HG03520 (cell line): ENCODE data around the gene DUSP6.
A peak's percentile ranks its signal among the peaks of the same experiment; 100 is the strongest.

Experiments
- ATAC-seq: cut with Tn5 transposase; IDR thresholded peaks from one replicate; pipeline ENCODE4 v1.9.1; 2021; ENCODE audit warnings: mild to moderate bottlenecking, moderate library complexity; ENCODE audit not compliant: unreplicated experiment

DUSP6 gene

DNA sequence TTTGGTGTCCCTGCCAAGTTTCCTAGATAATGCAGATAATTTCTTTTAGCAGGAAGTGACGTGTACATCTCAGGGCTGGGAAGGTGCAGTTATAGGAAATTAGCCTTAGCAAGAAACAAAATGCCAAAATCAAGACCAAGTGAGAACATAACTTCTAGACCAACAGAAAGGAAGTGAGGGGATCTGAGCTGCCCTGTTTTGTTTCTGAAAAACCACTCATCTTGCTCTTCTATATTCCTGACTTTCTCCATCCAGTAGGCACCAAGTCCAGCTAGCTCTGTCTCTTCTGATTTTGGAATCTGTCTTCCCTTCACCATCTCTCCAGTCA lies 23.9 kb upstream of the DUSP6 start:
- no peak for ATAC-seq

DNA sequence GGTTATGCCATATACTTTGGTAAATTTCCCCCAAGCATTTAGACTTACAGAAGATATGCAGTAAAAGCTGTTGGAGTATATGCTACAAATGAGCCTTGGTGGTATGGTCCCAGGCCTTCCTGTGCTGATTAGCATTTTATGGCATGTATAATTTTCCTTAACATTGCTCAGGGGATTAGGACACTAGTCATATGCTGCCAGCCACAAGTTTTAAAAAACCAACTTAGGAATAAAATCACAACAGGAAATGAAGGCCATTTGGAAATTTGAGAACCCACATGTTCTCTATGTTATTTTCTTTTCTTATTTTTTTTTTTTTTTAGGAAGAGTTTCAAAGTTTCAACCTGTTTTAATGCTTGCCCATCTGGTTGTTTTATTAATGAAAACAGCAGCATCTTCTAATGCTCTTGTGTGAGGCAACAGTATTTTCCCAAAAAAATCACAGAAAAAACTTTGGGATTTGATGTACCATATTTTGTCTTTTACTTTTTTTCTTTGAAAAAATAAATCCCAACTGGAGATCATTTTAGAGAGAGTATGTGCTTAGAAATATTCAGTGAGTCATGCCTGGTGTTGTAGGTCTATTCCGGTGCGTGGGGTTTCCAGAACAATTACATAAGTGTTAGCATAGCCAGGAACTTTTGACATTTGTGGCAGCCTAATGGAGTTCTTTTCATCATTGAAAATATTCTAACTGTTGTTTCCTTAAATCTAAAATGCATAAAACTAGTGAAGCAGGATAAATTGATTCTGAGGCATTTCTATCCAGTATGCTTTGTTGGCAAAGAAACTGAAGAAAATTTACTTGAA lies 21.7 kb upstream of the DUSP6 start:
- no peak for ATAC-seq

DNA sequence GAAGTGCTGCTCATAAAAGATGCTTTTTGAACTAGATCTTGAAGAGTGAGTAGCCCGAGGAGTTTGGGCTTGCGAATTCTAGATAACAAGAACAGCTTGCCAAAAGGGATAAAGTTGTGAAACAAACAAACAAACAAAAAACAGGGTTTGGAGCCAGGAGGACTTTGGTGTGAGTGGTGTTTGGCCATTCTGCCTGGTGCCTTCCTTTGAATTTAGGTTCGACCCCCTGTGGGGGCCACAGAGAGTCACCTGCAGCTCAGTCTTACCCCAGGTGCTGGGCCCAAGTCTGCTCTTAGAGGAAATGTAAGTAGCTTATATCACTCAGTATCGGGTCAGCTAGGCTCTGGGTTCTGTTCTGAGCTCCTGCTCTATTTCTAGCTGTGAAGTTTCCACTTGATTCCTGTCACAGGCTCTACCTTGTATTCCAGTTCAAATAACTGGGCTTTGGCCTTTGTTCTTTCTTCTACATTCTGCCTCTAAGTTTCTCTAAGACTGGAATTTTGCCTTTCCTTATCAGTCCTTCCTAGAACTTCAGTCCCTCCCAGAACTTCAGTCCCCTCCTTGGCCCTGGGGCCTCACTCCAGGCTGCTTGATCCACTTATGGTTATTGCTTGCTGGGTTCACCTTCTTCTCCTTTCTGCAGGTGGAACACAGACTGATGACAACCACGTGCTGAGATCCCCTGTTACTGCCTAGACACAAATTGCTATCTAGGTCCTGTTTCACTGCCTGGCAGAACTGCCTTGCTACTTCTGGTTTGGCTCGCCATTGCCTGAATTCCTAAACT lies 20.5 kb upstream of the DUSP6 start:
- ATAC-seq = no peak

DNA sequence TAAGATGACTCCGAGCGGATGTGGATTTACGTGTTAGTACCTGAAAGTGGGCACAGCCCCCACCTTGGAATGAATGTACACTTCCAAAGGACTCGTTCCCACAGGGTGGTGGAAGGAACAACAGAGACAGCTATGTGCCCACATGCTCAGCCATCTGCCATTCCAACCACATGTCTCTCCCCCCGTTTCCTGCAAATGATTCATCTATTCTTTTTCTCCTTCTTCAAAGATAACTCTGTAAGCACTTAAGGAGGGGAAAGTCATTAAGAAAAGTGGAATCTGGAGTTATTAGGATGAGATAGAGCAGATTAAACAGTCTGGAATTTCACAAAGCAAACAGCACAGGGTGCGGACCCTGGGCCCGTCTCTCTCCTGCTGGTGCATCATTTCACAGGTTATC lies 18.5 kb upstream of the DUSP6 start:
- no peak for ATAC-seq

DNA sequence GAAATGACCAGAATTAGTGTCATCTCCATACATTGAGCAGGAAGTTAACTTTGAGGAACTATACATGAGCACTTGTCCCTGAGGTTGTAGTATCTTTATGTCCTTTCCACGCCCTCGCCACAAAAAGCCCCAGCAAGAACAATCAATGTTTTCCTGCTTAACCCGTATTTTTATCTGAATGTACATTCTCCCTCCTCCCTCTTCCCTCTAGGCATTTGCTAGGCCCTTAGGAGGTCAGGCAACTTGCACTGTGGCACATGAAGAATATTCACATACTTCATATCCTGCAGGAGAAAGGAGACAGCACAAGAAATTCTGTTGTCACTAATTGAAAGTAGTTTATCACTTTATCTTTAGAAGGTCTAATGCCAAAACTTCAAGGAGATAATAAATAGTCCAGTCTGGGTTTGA lies 18.1 kb upstream of the DUSP6 start:
- ATAC-seq = no peak

DNA sequence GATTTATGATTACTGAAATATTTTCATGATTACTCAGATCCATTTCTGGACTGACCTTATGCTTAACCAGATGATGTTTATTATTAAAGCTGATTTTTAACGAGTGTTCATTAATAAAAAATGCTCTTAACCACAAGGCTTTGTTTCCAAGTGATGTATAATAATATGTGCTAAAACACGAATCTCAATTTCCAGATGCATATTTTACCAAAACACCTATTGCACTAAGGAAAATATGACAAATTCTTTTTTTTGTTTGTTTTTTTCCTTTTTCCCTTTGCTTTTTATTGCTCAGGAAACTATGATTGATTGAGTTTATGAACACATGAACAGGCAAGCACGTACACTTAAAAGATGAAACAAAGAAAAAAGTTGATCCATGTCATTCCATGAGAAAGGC lies 16.9 kb upstream of the DUSP6 start:
- ATAC-seq = no peak

DNA sequence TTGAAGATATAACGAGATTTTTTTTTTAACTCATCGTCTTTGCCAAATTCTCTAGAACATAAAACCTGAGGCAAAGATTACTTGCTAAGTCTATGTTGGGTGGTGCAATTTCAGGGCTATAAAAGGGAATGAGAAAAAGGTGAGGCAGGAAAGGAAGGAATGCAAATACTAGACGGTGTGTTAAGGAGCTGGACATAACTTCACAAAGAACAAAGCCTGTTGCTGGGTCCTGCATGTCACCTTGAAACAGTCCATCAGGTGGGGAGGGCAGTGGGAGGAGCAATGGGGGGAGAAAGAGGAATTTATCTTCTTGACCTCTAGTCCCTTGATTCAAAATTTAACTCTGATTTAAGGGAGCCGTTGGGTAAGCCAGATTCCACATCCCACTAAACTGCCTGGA lies 16.1 kb upstream of the DUSP6 start:
- ATAC-seq = no peak

DNA sequence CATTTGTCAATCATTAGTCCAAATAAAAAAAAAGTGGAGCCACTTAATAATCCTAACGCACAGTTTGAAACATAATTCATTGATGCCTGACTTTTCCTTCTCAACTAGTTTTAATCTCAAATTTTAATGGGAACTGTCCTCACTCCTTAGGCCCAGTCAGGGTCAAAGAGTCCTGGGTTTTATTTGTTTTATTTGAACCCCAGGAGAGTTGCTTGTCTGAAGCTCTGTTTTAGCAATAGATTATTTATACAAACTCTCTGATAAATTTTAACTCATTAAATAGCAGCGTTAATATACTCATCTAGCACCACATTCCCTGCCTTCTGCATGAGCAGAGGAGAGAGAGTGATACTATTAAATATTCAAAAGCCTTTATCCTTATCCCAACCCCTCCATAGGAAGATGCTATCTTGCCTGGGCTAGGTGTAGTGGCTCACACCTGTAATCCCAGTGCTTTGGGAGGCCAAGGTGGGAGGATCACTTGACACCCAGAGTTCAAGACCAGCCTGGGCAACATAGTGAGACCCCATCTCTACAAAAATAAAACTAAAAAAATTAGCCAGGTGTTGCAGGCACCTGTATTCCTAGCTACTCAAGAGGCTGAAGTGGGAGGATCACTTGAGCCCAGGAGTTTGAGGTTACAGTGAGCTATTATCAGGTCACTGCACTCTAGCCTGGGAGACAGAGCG lies 14.5 kb upstream of the DUSP6 start:
- no peak for ATAC-seq

DNA sequence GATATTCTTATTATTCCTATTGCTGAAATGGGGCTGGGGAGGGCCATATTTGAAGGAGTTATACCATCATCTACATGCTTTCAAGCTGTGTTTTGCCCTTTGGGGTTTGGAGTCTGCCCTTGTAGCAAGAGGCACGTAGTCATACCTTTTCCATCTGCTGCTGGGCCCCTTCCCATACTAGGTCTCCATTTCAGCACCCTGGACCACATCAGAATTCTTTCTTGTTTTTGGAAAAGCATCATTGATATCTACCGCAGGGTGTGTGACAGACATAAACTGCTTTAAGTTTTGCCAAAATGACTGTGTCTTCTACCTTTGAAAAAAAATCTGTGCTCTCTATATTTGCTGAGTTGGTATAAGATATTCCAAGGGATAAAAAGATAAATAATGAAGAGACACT lies 12.3 kb upstream of the DUSP6 start:
- ATAC-seq = no peak

DNA sequence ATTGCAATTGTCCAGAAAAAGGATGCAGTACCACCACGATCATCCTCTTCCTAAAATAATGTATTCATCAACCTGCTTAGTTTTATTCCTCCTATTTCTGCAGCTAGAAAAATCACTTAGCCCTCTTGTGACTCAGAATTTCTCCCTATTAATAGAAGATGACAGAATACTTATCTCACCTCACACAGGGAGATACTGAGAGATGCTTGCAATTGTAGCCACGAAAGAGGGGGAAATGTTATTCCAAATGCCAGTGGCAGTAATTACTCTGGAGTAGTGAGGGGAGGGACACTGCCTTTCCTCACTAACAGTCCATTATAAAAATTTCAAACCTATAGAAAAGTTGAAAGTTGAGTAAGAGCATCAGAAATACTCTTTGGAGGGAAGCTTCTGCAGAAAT lies 11.8 kb upstream of the DUSP6 start:
- ATAC-seq = no peak

DNA sequence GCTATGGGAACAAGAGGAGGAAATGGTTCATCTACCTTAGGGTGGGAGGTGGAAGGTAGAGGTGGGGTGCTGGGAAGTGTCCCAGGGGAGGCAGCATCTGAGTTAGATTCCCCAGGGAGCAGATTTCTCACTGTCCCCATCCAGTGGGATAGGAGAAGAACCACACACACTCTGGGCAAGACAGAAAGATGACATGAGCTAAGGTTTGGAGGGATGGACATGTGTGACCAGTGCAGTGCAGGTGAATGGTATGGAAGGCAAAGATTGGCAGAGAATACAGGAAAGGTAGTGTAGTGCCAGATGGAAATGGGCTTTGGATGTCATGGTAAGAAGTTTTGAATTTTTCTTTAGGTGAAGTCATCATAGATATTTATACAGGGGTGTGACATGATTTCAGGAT lies 11.3 kb upstream of the DUSP6 start:
- no peak for ATAC-seq

DNA sequence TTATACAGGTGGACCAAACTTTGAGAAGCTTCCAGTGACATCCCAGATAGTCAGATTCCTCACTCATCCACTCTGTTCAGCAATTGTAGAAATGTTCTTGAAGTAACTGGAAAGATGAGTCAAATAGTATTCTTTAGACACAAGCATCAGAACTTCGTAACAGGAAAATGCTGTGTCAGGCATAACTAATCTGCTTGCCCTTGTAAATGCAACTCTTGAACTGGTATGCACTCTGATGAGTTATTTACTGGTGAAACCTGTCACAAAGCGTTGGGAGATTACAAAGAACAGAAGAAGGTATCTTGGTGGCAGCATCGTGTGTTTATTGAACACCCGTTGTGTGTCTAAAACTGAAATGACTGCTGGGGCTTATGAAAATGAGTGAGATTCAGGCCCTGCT lies 10.8 kb upstream of the DUSP6 start:
- ATAC-seq = no peak

DNA sequence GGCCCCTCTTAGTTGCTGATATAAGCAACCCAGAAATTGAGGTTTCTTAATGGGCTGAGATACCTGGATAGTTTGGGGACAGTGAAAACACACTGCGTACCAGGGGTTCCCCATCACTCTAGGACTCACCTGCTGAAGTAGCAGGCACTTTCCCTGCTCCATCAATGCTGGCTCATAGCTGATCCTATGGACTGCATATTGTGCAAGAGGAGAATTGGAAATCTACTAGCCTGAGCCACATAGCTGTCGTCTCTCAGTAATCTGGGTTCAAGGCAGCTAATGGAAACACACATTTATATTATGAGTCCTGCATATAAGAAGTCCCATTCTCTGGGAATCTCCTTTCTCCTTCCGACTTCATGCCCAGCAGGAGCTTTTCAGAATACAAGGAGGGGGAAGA lies 7.3 kb upstream of the DUSP6 start:
- no peak for ATAC-seq

DNA sequence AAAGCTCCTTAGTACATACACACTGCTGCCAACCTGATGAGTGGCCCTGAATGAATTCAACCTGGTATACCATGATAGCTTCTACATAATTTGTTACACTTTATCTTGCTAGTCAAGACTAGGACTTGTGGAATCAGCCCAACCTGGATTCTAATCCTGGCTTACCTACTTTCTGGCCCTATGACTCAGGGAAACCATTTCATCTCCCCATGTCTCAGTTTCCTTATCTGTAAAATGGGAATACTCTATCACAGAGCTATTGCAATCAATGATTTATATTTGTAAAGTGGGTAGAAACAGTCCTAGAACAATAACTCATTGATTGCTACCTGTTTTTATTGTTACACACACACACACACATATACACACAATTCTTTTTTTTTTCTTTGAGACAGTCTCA lies 6.5 kb upstream of the DUSP6 start:
- no peak for ATAC-seq

DNA sequence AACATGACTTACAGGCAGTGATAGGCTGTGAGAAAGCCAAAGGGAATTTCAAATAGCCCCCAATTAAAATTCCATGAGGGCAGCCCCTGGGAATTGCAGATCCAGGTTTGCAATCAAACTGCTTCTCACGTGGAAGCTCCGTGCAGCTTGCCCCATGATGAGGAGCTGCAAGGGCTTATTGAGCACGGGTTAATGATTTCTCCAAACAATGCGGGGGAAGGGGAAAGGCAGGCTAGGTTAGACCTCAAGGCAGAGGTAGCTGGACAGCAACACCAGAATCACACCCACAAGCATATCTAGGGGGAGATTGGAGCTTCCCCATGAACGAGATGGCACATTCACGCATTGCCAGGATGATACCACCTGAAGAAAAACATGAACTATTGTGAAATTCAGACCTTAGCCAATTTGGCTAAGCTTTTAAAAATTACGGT lies 5.0 kb upstream of the DUSP6 start:
- ATAC-seq = no peak

DNA sequence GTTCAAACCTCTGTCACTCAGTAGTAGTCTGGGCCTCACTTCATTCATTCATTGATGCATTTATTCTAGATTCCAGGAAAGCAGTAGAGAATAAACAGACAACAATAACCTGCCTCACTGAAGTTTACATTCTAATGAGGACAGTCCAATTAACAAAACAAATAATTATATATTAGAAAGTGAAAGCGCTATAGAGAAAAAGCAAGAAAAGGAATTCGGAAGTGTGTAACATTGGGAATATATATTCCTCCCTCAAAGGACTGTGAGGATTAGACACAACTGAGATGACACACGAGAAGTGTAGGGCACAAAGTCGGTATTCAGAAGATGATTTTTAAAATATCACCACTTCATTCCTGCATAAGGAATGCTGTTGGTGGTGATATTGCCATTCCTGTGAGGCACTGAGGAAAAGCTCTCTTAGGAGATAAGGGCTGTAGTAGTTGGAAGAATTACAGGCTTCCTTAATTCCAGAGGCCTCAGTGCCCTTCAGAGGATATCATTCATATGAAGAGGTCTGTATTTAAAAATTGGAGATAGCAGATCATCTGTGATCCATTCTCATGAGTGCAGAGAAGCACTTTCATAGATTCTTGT lies 3.9 kb upstream of the DUSP6 start:
- no peak for ATAC-seq

DNA sequence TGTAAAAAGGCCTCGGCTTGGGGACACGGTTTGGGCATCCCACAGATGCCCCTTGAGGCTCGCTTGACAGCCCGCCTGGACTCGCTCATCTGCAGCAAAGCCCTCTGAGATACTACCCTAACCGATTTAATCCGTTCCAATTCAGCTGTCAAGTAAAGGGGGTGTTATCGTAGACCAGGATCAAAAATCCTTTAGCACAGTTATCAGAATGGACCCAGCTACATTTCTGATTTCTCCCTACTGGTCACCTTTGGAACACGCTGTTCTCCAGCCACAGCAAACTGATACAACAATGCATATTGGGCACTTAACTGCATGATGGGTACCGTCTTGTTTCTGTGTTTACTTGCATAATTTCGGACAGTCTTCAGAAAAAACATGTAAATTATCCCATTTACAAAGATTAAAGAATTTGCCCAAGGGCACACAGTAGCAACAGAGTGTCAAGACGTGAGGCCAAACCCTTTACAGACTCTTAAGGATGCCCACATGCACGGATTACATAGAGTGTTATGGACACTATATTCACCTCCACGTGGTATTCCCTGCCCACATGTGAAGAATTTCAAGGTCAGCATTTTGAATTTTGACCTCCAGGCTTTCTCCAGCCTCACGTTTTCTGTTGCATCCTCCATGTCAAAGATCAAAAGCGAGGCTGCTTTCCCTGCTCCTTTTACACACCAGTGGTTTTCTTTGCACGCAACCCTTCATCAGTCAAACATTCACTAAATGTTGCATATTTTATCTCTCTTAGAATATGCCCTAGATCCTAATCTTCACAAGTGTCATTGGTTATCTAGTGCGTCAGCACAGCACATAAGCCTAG lies 3.2 kb upstream of the DUSP6 start:
- no peak for ATAC-seq

DNA sequence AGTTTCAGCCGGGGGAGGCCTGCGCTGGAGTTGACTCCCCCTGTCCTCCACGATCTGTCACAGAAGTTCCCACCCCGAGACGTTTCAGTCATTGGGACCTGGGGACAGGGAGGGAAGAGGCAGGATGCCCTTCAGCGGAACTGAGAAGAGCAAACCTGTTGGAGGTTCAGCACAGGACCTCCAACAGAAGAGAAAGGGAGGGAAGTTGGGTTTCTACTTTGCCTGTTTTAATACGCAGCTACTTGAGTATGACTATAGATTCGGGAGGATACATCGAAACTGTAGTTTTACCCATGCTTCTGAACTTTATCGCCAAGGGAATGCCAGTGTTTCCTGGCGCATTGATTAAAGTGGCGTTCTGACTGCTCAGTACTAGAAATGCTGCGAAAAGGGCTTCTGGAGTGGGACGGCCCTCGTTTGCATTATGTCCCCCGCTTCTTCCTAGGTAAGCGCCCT lies 2.3 kb upstream of the DUSP6 start:
- no peak for ATAC-seq

DNA sequence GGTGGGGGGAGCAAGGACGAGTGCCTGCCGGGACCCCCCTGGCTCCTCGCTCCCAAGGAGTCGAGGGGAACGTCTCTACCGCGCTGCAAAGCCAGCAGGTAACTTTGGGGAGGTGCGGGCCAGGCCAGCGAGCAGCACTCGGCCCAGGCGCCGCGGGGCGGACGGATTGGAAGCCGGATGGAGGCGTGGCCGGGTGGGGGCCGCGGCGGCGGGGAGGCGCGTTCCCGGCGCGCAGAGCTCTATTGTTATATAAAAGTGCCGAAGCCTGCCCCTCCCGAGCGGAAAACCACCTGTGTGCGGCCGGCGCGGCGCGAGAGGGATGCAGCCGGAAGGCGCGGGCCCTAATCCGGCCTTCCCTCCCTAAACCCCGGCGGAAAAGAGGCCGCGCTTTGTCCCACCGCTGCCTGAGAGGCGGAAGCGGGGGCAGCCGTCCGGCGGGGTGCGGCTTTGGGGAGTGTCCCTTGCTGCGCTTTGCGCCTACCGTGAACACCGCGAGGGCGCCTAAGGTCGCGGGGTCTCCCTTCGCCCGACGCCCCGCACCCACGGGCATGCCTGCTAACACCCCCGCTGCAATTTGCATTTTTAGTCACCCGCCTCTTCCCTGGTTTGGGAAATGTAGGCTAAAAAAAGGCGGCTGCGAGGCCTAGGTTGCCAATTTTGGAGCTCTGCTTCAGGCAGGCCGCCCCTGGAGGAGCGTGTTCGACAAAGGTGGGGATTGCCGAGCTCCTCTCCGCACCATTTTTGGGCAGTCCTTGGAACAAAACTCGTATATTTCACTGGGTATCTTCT lies 1.7 kb upstream of the DUSP6 start:
- ATAC-seq = peak; percentile 24
